Mammary epithelial cell (primary cell): ENCODE data around the gene SORCS2.

ENCODE experiments used
- EZH2 ChIP-seq: IDR thresholded peaks from 2 replicates; pipeline ENCODE4 v1.6.1; 2012; ENCODE audit warnings: low read length, inconsistent platforms, borderline replicate concordance
- TF ChIP-seq, protein P1 (sequence below), 2 donors: IDR thresholded peaks in 1 of 2; conservative IDR thresholded peaks in 1 of 2; 2 replicates each; pipeline ENCODE4 v1.5.1; 2011 to 2012; ENCODE audit warnings: inconsistent platforms in 2 of 2, low read length in 2 of 2, mild to moderate bottlenecking in 2 of 2, control low read depth in 1 of 2, low read depth in 1 of 2; ENCODE audit not compliant: insufficient read depth in 1 of 2; ENCODE audit errors: extremely low read depth in 1 of 2

DNA sequence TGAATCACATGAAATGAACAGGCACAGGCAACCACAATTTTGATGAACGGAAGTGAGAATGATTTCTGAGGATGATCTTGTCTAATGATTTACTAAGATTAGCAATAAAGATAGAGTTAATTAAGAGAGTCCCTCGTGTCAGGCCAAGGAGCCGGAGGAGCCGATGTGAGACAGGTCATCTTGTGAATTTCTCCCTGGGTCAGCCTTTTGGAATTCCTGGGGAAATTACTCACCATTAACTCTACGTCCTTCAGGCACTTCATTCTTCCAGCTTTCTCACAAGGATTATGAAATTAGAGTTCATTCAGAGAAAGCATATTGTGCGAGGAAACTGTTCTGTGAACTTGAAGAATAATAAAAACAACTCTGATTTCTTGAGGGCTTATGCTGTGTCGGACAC lies 155.6 kb downstream of the SORCS2 start:
- TF ChIP-seq EZH2 = no peak
- TF ChIP-seq, protein P1, sequence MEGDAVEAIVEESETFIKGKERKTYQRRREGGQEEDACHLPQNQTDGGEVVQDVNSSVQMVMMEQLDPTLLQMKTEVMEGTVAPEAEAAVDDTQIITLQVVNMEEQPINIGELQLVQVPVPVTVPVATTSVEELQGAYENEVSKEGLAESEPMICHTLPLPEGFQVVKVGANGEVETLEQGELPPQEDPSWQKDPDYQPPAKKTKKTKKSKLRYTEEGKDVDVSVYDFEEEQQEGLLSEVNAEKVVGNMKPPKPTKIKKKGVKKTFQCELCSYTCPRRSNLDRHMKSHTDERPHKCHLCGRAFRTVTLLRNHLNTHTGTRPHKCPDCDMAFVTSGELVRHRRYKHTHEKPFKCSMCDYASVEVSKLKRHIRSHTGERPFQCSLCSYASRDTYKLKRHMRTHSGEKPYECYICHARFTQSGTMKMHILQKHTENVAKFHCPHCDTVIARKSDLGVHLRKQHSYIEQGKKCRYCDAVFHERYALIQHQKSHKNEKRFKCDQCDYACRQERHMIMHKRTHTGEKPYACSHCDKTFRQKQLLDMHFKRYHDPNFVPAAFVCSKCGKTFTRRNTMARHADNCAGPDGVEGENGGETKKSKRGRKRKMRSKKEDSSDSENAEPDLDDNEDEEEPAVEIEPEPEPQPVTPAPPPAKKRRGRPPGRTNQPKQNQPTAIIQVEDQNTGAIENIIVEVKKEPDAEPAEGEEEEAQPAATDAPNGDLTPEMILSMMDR (conservative IDR thresholded peaks at IDR 0.05 in 1 of 2, IDR thresholded peaks at IDR 0.05 in 1 of 2; ENCODE audit: extremely low read depth in 1 of 2, insufficient read depth in 1 of 2, low read depth in 1 of 2, low read length in 2 of 2) = no peak
